Thoracic aorta (tissue), 2 donors: ENCODE results near the gene WDR62. TPM values are rescaled to one million over a fixed set of nuclear protein-coding genes. Genes with fewer than 3 reads are reported as not detected.

Experiments
- ATAC-seq: fragments of 150-250 bp; one replicate; pipeline ENCODE4 v1.8.0; 2017; ENCODE audit warnings: low read depth; ENCODE audit not compliant: insufficient number of reproducible peaks, low FRiP score
- DNase-seq: peaks from one replicate; pipeline ENCODE4 v3.0.0-alpha.2; 2020; ENCODE audit warnings: low spot score
- H3K27ac ChIP-seq, 2 donors: fragments of 200-600 bp; sonication (generic); 1 replicate in 1 of 2; 2 replicates in 1 of 2; pipeline ENCODE4 v1.5.1; 2016; ENCODE audit warnings: mild to moderate bottlenecking in 2 of 2, moderate library complexity in 2 of 2
- H3K27me3 ChIP-seq: fragments of 200-600 bp; sonication (generic); replicated peaks from 2 replicates; pipeline ENCODE4 v1.6.0; 2016; ENCODE audit warnings: mild to moderate bottlenecking; ENCODE audit not compliant: insufficient read depth
- H3K36me3 ChIP-seq: fragments of 200-600 bp; sonication (generic); one replicate; pipeline ENCODE4 v1.5.1; 2016
- H3K4me1 ChIP-seq, 2 donors: fragments of 200-600 bp; sonication (generic); 1 replicate in 1 of 2; 2 replicates in 1 of 2; pipeline versions ENCODE4 v1.5.1 to v1.6.0; 2016; ENCODE audit warnings: low read depth in 2 of 2, mild to moderate bottlenecking in 1 of 2; ENCODE audit not compliant: control insufficient read depth in 1 of 2
- H3K4me3 ChIP-seq: fragments of 200-600 bp; sonication (generic); 2 replicates; pipeline ENCODE4 v1.5.1; 2016; ENCODE audit warnings: mild to moderate bottlenecking
- H3K9me3 ChIP-seq: fragments of 200-600 bp; sonication (generic); 2 replicates; pipeline ENCODE4 v1.5.1; 2016
- CTCF ChIP-seq: fragments of 200-600 bp; sonication (generic); IDR thresholded peaks from one replicate; pipeline ENCODE4 v1.5.1; 2019; ENCODE audit warnings: antibody characterized with exemption
- total RNA-seq, 2 donors: library from RNA; depleted of rRNA; stranded (reverse); fragments of >200 nt; gene quantifications; one replicate each; pipeline versions ENCODE4 v1.1.0 to v1.2.3, GENCODE V29; 2016

Gene WDR62
- total RNA-seq, result 1 to 10 TPM in 1 of 2 donors, under 1 TPM in 1; 0.99 to 1.2 TPM

DNA sequence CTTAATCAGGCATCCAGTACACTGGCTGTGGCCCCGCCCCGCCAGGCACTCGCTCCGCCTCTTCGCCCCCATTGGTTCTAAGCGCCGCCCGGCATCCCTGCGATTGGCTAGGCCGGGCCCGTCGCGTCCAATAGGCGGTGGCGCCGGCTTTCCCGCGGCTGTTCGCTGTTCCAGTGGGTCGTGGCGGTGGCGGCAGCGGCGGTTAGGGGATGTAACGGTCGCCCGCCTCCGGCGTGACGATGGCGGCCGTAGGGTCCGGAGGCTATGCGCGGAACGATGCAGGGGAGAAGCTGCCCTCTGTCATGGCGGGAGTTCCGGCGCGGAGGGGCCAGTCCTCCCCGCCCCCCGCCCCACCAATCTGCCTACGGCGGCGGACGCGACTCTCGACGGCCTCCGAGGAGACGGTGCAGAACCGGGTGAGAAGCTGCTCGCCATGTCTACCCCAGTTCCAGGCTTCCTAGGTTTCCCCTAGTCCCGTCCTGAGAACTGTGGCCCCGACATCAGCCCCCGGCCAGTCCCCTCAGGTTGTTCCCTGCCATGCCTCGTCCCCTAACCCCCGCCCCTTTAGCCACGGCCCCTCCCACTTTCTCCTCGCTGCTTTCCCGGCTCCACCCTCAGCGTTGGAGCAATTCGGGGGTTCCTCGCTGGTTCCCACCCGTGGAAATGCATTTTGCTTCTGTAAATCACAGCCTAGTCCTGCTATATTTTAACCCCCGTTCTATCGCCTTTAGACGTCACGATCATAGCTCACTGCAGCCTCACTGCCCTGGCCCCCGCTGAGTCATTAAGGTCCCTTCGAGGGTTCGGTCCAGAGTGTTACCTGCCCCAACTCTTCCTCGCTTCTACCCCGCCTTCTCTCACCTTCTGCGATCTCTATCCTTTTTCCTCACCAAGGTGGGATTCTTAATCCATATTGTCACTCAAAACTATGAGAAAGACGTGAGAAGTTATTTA is at the start of gene WDR62:
Gene WDR62 (plus strand): TSS at position 165 of the 954 bp plus-strand sequence. CDS start 75 bp downstream, at position 240.
- Histone ChIP-seq H3K27ac (peak within 1 kb of the TSS; percentile 89 to 93), H3K9me3 (no peaks in the 10 kb centered on the region), H3K27me3 (no peaks in the 10 kb centered on the region), H3K4me3 (peak within 1 kb of the TSS; percentile 89), H3K4me1 (peaks cover 10 to 15% of the 10 kb centered on the region in 2 donors), H3K36me3 (no peaks in the 10 kb centered on the region)
- DNase-seq, result peak; percentile 81
- TF ChIP-seq CTCF, result no peak
- peak; percentile 80 for ATAC-seq

DNA sequence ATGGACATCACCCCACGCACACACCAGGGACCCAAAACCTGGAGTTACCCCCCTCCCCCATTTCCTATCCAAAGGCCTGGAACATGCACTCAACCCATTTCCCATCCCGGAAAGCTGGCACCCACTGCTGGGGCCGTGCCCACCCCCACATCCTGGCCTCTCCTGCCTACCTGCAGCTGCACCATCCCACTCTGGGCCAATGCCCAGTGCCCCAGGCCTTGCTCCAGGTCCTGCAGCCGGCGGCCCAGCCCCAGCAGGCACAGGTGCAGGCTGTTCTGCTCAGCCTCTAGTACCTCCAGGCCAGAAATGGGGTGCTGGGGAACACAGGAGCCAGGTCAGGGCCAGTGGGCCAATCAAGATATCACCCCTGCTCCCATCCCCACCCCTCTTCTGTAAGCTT is 47.7 kb upstream of the WDR62 start:
- ATAC-seq (no peak), DNase-seq (no peak)
- Histone ChIP-seq H3K36me3 (no peaks in the 10 kb centered on the region), H3K4me3 (no peak overlapping the region), H3K27me3 (no peaks in the 10 kb centered on the region), H3K27ac (no peak overlapping the region), H3K9me3 (no peaks in the 10 kb centered on the region), H3K4me1 (peaks cover 5 to 14% of the 10 kb centered on the region in 2 donors)
- no peak for TF ChIP-seq CTCF

DNA sequence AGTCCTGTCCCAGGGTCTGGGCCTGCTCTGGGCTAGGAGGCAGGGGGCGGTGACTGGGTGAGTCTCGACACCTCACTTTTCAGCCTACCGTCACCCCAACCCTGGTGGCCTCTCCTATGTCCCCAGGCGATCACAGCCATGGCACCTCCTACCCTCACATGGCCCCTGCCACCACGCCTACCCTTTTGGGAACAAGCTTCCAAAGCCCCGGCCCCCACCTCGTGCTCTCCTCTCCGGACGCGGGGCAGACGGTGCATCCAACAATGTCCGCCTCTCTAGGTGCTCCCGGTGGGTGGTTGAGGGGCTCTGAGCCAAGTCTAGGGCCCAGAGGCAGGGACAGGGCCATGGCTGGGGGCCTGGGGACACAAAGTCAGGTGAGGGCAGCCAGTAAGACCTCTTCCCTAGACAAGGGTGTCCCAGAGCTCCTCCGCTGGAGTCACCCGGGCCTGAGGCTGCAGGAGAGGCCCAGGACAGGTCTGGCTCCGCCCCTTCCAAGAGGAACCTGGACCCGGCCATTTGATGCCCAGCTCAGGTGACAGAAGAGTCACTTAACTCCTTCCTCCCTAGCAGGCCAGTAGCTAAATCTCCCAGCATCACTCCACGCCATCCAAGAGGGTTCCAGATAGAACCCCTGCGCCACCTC is 46.2 kb upstream of the WDR62 start, which contains the start of gene SYNE4:
Gene SYNE4 (minus strand): TSS at position 478 of the 643 bp plus-strand sequence. CDS start 132 bp downstream, at position 346.
- peak within 1 kb of the TSS in 1 of 2 donors; percentile 14 for H3K27ac ChIP-seq
- peak within 1 kb of the TSS; percentile 72 for H3K4me3 ChIP-seq
- peaks cover 5 to 19% of the 10 kb centered on the region in 2 donors for H3K4me1 ChIP-seq
- DNase-seq, result no peak
- H3K36me3 ChIP-seq, result no peaks in the 10 kb centered on the region
- H3K9me3 ChIP-seq, result no peaks in the 10 kb centered on the region
- H3K27me3 ChIP-seq, result no peaks in the 10 kb centered on the region
- TF ChIP-seq CTCF, result no peak
- no peak for ATAC-seq

DNA sequence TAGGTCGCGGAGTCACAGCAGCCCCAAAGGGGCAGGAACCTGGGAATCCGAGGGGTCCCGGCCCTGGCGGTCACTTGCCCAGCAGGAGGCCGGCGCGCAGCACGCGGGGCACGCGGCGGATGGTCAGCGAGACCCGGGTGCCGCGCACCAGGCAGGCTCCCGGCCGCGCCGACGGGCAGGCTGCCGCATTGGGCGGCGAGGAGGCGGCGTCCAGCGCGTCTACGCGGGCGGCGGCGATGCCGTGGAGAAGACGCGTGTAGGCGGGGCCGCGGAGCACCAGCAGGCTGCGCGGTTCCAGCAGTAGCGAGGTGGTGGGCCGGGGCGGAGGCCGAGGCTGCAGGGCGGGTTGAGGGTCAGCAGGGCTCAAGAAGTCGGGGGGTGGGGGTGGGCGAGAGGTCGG is 45.5 kb upstream of the WDR62 start:
- Histone ChIP-seq H3K27me3 (no peaks in the 10 kb centered on the region), H3K9me3 (no peaks in the 10 kb centered on the region), H3K4me3 (peak overlapping the region; percentile 72), H3K36me3 (no peaks in the 10 kb centered on the region), H3K27ac (peak overlapping the region in 1 of 2 donors; percentile 14), H3K4me1 (peaks cover 5 to 21% of the 10 kb centered on the region in 2 donors)
- ATAC-seq (peak; percentile 35), DNase-seq (no peak)
- no peak for TF ChIP-seq CTCF
